Activated B cell treated with CpG ODN at 0.5 μM for 24 hours (primary cell): ENCODE results near the gene MED15. TPM values are rescaled to one million over a fixed set of nuclear protein-coding genes. Genes with fewer than 3 reads are reported as not detected.
A peak's percentile ranks its signal among the peaks of the same experiment; 100 is the strongest.

Experiments
- ATAC-seq: fragments of 200-7000 bp; cut with Tn5 transposase; one replicate; pipeline ENCODE4 v1.10.0; 2021; ENCODE audit warnings: low read depth, mild to moderate bottlenecking, moderate library complexity
- CTCF ChIA-PET: fragments of 350-600 bp; sonication (Branson Sonifier 250); formaldehyde crosslinking; loops from one replicate; lab custom pipeline; 2021; ENCODE audit warnings: antibody characterized with exemption; lab: Charles Lee
- POLR2A ChIA-PET: fragments of 350-600 bp; sonication (Branson Sonifier 250); formaldehyde crosslinking; loops from one replicate; lab custom pipeline; 2021; ENCODE audit warnings: antibody characterized with exemption; lab: Charles Lee
- DNase-seq: peaks from one replicate; pipeline ENCODE4 v3.0.0; 2022
- H3K27ac Mint-ChIP-seq: one replicate; pipeline ENCODE4 v1.8.0; 2020; ENCODE audit warnings: mixed read lengths
- H3K27me3 Mint-ChIP-seq: one replicate; pipeline ENCODE4 v1.8.0; 2021; ENCODE audit warnings: mixed read lengths
- H3K36me3 Mint-ChIP-seq: one replicate; pipeline ENCODE4 v1.8.0; 2021; ENCODE audit warnings: low read depth, mixed read lengths
- H3K4me1 Mint-ChIP-seq: one replicate; pipeline ENCODE4 v1.8.0; 2021; ENCODE audit warnings: mixed read lengths
- H3K4me3 Mint-ChIP-seq: one replicate; pipeline ENCODE4 v1.8.0; 2020; ENCODE audit warnings: mild to moderate bottlenecking, mixed read lengths
- H3K9me3 Mint-ChIP-seq: one replicate; pipeline ENCODE4 v1.8.0; 2020; ENCODE audit warnings: mixed read lengths
- intact Hi-C: fragments of 100-400 bp; cut with micrococcal nuclease; formaldehyde crosslinking; loops from one replicate; pipeline ENCODE4 v1.15.1; 2024
- total RNA-seq: library from RNA; stranded (reverse); gene quantifications from 2 replicates; pipeline ENCODE4 v1.2.3, GENCODE V29; 2022
- TF ChIP-seq, protein P1 (sequence below): fragments of 200-600 bp; IDR thresholded peaks from one replicate; pipeline ENCODE4 v1.8.0; 2022; ENCODE audit warnings: antibody characterized with exemption, mild to moderate bottlenecking

MED15 gene
- total RNA-seq, 1 donor from 2014 or later = 127 TPM

DNA sequence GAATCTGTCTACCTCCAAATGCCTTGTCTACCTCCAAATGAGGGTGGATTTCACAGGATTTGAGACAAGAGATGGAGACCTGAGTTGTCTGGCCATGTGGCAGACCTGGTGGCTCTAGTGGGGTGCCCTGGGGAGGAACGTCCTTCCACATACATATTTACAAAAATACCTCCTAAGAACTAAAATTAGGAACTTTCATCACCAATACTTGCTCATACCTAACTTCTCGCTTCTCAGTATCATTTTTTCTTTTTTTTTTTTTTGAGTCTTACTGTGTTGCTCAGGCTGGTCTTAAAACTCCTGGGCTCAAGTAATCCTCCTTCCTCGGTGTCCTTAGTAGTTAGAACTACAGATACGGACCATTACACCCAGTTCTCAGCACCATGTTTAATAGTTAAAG, 117.9 kb downstream of the MED15 start:
- DNase-seq (no peak), ATAC-seq (no peak)
- ChIA-PET CTCF (no interaction called here), POLR2A (no interaction called here)
- H3K27me3 Mint-ChIP-seq = peaks cover 6% of the 10 kb centered on the region
- H3K27ac Mint-ChIP-seq = no peak overlapping the region
- TF ChIP-seq, protein P1, sequence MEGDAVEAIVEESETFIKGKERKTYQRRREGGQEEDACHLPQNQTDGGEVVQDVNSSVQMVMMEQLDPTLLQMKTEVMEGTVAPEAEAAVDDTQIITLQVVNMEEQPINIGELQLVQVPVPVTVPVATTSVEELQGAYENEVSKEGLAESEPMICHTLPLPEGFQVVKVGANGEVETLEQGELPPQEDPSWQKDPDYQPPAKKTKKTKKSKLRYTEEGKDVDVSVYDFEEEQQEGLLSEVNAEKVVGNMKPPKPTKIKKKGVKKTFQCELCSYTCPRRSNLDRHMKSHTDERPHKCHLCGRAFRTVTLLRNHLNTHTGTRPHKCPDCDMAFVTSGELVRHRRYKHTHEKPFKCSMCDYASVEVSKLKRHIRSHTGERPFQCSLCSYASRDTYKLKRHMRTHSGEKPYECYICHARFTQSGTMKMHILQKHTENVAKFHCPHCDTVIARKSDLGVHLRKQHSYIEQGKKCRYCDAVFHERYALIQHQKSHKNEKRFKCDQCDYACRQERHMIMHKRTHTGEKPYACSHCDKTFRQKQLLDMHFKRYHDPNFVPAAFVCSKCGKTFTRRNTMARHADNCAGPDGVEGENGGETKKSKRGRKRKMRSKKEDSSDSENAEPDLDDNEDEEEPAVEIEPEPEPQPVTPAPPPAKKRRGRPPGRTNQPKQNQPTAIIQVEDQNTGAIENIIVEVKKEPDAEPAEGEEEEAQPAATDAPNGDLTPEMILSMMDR = no peak
- no peaks in the 10 kb centered on the region for H3K36me3 Mint-ChIP-seq
- H3K4me1 Mint-ChIP-seq = peaks cover 5% of the 10 kb centered on the region
- no peak overlapping the region for H3K4me3 Mint-ChIP-seq
- intact Hi-C loops = no loop called here
- H3K9me3 Mint-ChIP-seq = no peaks in the 10 kb centered on the region

DNA sequence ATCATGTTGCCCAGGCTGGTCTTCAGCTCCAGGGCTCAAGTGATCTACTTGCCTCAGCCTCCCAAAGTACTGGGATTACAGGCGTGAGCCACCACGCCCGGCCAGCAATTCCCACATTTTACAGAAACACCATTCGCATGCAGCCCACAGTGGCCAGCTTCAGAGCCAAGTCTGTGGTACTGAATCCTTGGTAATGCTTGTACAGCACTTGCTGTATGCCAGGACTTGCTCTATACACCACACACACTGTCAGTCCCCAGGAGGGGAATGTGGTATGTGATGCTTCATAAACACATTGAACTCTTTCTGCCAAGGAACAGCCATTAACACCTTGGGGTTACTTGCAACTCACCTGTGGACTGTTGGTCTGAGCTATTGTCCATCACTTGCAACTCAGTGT, 119.4 kb downstream of the MED15 start:
- H3K36me3 Mint-ChIP-seq = no peaks in the 10 kb centered on the region
- POLR2A ChIA-PET = no interaction called here
- intact Hi-C loops = no loop called here
- peaks cover 10% of the 10 kb centered on the region for H3K27me3 Mint-ChIP-seq
- no peak for DNase-seq
- CTCF ChIA-PET = no interaction called here
- H3K4me1 Mint-ChIP-seq = peaks cover 5% of the 10 kb centered on the region
- no peak overlapping the region for H3K27ac Mint-ChIP-seq
- H3K4me3 Mint-ChIP-seq = no peak overlapping the region
- TF ChIP-seq, protein P1 = no peak
- no peaks in the 10 kb centered on the region for H3K9me3 Mint-ChIP-seq
- ATAC-seq = no peak

DNA sequence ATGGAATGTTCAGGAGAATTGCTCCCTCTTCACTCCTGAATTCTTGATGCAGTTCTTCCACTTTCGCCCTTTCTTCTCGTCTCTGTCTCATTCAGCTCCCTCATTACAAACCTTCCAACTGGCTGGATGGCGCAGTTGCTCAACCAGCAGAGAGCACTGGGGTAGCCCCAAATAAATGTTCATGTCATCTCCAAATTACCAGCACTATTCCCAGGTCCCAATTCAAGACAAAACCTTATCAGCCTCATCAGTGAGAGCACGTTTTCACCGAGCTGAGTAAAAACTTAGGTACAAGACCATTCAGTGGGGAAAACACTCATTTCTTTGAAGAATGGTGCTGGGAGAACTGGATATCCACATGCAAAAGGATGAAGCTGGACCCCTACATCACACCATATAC, 120.0 kb downstream of the MED15 start:
- no peak overlapping the region for H3K27ac Mint-ChIP-seq
- ChIA-PET POLR2A (no interaction called here), CTCF (no interaction called here)
- H3K36me3 Mint-ChIP-seq = no peaks in the 10 kb centered on the region
- no peak overlapping the region for H3K4me3 Mint-ChIP-seq
- intact Hi-C loops = no loop called here
- TF ChIP-seq, protein P1 = no peak
- ATAC-seq (no peak), DNase-seq (no peak)
- peaks cover 11% of the 10 kb centered on the region for H3K27me3 Mint-ChIP-seq
- peaks cover 5% of the 10 kb centered on the region for H3K4me1 Mint-ChIP-seq
- no peaks in the 10 kb centered on the region for H3K9me3 Mint-ChIP-seq

DNA sequence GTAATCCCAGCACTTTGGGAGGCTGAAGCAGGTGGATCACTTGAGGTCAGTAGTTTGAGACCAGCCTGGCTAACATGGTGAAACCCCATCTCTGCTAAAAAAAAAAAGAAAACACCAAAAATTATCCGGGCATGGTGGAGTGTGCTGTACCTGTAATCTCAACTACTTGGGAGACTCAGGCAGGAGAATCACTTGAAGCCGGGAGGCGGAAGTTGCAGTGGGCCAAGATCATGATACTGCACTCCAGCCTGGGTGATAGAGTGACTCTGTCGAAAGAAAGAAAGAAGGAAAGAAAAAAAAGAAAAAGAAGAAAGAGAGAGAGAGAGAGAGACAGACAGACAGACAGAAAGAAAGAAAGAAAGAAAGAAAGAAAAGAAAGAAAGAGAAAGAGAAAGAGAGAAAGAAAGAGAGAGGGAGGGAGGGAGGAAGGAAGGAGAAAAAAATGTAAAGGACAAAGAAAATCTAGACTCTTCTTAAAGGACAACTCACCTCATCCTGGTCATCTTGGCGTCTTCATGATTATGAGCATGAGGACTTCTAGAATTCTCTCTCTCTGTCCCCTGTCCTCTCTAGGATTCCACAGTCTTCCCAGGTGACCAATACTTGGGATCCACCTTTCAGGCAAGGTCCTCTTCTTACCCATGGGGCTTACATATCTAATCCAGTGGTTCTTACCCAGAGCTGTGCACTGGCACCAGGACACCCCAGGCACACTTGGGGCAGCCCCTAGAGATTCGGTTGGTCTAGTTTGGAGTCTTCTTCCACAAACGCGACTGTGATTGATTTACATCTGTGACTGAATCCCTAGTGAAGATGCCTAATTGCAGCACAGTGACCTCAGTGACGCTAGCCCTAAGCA, 120.9 kb downstream of the MED15 start:
- intact Hi-C loops = no loop called here
- ChIA-PET POLR2A (no interaction called here), CTCF (no interaction called here)
- Mint-ChIP-seq H3K36me3 (no peaks in the 10 kb centered on the region), H3K9me3 (no peaks in the 10 kb centered on the region), H3K27me3 (peaks cover 13% of the 10 kb centered on the region), H3K4me3 (no peak overlapping the region), H3K27ac (peak overlapping the region; percentile 35), H3K4me1 (peaks cover 5% of the 10 kb centered on the region)
- TF ChIP-seq, protein P1 = no peak
- DNase-seq (no peak), ATAC-seq (no peak)

DNA sequence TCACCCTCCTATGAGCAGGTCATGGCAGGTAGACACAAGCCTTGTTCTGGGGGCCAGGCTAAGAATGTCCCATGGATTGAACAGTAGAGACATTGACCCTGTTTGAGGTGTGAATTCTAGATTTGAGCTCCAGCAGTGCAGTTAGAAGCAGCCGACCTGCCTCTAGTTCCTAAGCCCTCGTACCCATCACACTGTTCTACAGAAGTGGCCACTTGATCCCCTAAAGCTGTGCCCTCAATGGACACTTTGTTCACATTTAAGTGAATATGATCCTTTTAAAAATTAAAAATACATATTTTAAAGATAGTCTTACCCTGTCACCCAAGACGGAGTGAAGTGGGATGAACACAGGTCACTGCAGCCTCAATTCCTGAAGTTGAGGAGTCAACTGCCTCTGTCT, 122.0 kb downstream of the MED15 start:
- H3K4me1 Mint-ChIP-seq = peaks cover 2% of the 10 kb centered on the region
- TF ChIP-seq, protein P1 = no peak
- no peaks in the 10 kb centered on the region for H3K9me3 Mint-ChIP-seq
- H3K27ac Mint-ChIP-seq = no peak overlapping the region
- peaks cover 13% of the 10 kb centered on the region for H3K27me3 Mint-ChIP-seq
- no peaks in the 10 kb centered on the region for H3K36me3 Mint-ChIP-seq
- no peak overlapping the region for H3K4me3 Mint-ChIP-seq
- ATAC-seq (no peak), DNase-seq (no peak)
- CTCF ChIA-PET = no interaction called here
- intact Hi-C loops = no loop called here
- POLR2A ChIA-PET = interaction anchor here (0.6 kb wide), 1 partner anchor 117 kb away, joined by 7 read pairs; no protein-coding TSS in a partner anchor
